HEK293 (cell line): Measurements from ENCODE around the gene FRMPD4.

Experiments
- KLF10 ChIP-seq: fragments of 450-650 bp; IDR thresholded peaks from 2 replicates; pipeline ENCODE4 v1.5.1; 2018; ENCODE audit warnings: missing biosample characterization, mild to moderate bottlenecking, missing genetic modification characterization
- KLF17 ChIP-seq: fragments of 450-650 bp; formaldehyde crosslinking; IDR thresholded peaks from 2 replicates; pipeline ENCODE4 v1.5.1; 2016; ENCODE audit warnings: missing biosample characterization, missing genetic modification characterization
- KLF9 ChIP-seq: fragments of 450-650 bp; formaldehyde crosslinking; IDR thresholded peaks from 2 replicates; pipeline ENCODE4 v1.5.1; 2016; ENCODE audit warnings: missing biosample characterization, missing genetic modification characterization, low read depth
- OSR2 ChIP-seq: fragments of 450-650 bp; formaldehyde crosslinking; IDR thresholded peaks from 2 replicates; pipeline ENCODE4 v1.5.1; 2016; ENCODE audit warnings: missing biosample characterization, missing genetic modification characterization
- OVOL3 ChIP-seq: fragments of 450-650 bp; formaldehyde crosslinking; IDR thresholded peaks from 2 replicates; pipeline ENCODE4 v1.5.1; 2016; ENCODE audit warnings: missing biosample characterization, missing genetic modification characterization
- PRDM10 ChIP-seq: fragments of 450-650 bp; formaldehyde crosslinking; IDR thresholded peaks from 2 replicates; pipeline ENCODE4 v1.5.1; 2016; ENCODE audit warnings: missing biosample characterization, missing genetic modification characterization
- REPIN1 ChIP-seq: fragments of 450-650 bp; formaldehyde crosslinking; IDR thresholded peaks from 2 replicates; pipeline ENCODE4 v1.5.1; 2017; ENCODE audit warnings: missing biosample characterization, missing genetic modification characterization, low read depth
- SALL2 ChIP-seq: fragments of 450-650 bp; formaldehyde crosslinking; IDR thresholded peaks from 2 replicates; pipeline ENCODE4 v1.5.0; 2017; ENCODE audit warnings: missing biosample characterization, mild to moderate bottlenecking, missing genetic modification characterization, borderline replicate concordance
- SP3 ChIP-seq: fragments of 450-650 bp; formaldehyde crosslinking; IDR thresholded peaks from 2 replicates; pipeline ENCODE4 v1.5.1; 2016; ENCODE audit warnings: missing biosample characterization, missing genetic modification characterization
- SP7 ChIP-seq: fragments of 450-650 bp; formaldehyde crosslinking; IDR thresholded peaks from 2 replicates; pipeline ENCODE4 v1.5.1; 2016; ENCODE audit warnings: missing biosample characterization, missing genetic modification characterization
- TCF7L2 ChIP-seq: IDR thresholded peaks from 2 replicates; pipeline ENCODE4 v1.6.1; 2011; ENCODE audit warnings: low read depth, mild to moderate bottlenecking, inconsistent platforms, low read length, moderate library complexity, borderline replicate concordance
- TRIM28 ChIP-seq: IDR thresholded peaks from 2 replicates; pipeline ENCODE4 v1.6.1; 2011; ENCODE audit warnings: low read length, control low read depth, borderline replicate concordance
- WT1 ChIP-seq: fragments of 450-650 bp; formaldehyde crosslinking; IDR thresholded peaks from 2 replicates; pipeline ENCODE4 v1.5.1; 2016; ENCODE audit warnings: missing biosample characterization, missing genetic modification characterization
- ZBTB1 ChIP-seq: fragments of 450-650 bp; formaldehyde crosslinking; IDR thresholded peaks from 2 replicates; pipeline ENCODE4 v1.5.1; 2016; ENCODE audit warnings: missing biosample characterization, missing genetic modification characterization
- ZBTB17 ChIP-seq: fragments of 450-650 bp; formaldehyde crosslinking; IDR thresholded peaks from 2 replicates; pipeline ENCODE4 v1.5.1; 2016; ENCODE audit warnings: missing biosample characterization, missing genetic modification characterization
- ZBTB21 ChIP-seq: fragments of 450-650 bp; formaldehyde crosslinking; IDR thresholded peaks from 2 replicates; pipeline ENCODE4 v1.5.1; 2017; ENCODE audit warnings: missing biosample characterization, missing genetic modification characterization
- ZBTB48 ChIP-seq: fragments of 450-650 bp; formaldehyde crosslinking; IDR thresholded peaks from 2 replicates; pipeline ENCODE4 v1.5.1; 2016; ENCODE audit warnings: missing biosample characterization, missing genetic modification characterization
- ZBTB6 ChIP-seq: fragments of 450-650 bp; formaldehyde crosslinking; IDR thresholded peaks from 2 replicates; pipeline ENCODE4 v1.5.1; 2017; ENCODE audit warnings: missing biosample characterization, missing genetic modification characterization
- ZEB2 ChIP-seq: fragments of 450-650 bp; formaldehyde crosslinking; IDR thresholded peaks from 2 replicates; pipeline ENCODE4 v1.5.1; 2016; ENCODE audit warnings: missing biosample characterization, missing genetic modification characterization
- ZIC2 ChIP-seq: fragments of 450-650 bp; formaldehyde crosslinking; IDR thresholded peaks from 2 replicates; pipeline ENCODE4 v1.5.1; 2016; ENCODE audit warnings: missing biosample characterization, missing genetic modification characterization
- ZNF121 ChIP-seq: fragments of 450-650 bp; formaldehyde crosslinking; IDR thresholded peaks from 2 replicates; pipeline ENCODE4 v1.5.1; 2016; ENCODE audit warnings: missing biosample characterization, missing genetic modification characterization
- ZNF138 ChIP-seq: fragments of 450-650 bp; formaldehyde crosslinking; IDR thresholded peaks from 2 replicates; pipeline ENCODE4 v1.5.1; 2016; ENCODE audit warnings: missing biosample characterization, missing genetic modification characterization, borderline replicate concordance
- ZNF146 ChIP-seq: fragments of 450-650 bp; formaldehyde crosslinking; IDR thresholded peaks from 2 replicates; pipeline ENCODE4 v1.5.1; 2016; ENCODE audit warnings: missing biosample characterization, missing genetic modification characterization
- ZNF157 ChIP-seq: fragments of 450-650 bp; formaldehyde crosslinking; IDR thresholded peaks from 2 replicates; pipeline ENCODE4 v1.5.1; 2016; ENCODE audit warnings: missing biosample characterization, missing genetic modification characterization
- ZNF211 ChIP-seq: fragments of 450-650 bp; formaldehyde crosslinking; IDR thresholded peaks from 2 replicates; pipeline ENCODE4 v1.5.1; 2016; ENCODE audit warnings: low read depth, missing biosample characterization, missing genetic modification characterization
- ZNF248 ChIP-seq: fragments of 450-650 bp; formaldehyde crosslinking; IDR thresholded peaks from 2 replicates; pipeline ENCODE4 v1.5.1; 2017; ENCODE audit warnings: missing biosample characterization, missing genetic modification characterization
- ZNF274 ChIP-seq, 2 experiments: fragments of 200-500 bp in 1 of 2; fragments of 450-650 bp in 1 of 2; sonication (Bioruptor generic) in 1 of 2; formaldehyde crosslinking in 1 of 2; IDR thresholded peaks; 2 replicates each; pipeline versions ENCODE4 v1.5.1 to v1.6.1; 2014 to 2016; ENCODE audit warnings: borderline replicate concordance in 1 of 2, inconsistent platforms in 1 of 2, low read length in 1 of 2, missing biosample characterization in 1 of 2, missing genetic modification characterization in 1 of 2
- ZNF404 ChIP-seq: fragments of 450-650 bp; formaldehyde crosslinking; IDR thresholded peaks from 2 replicates; pipeline ENCODE4 v1.5.1; 2017; ENCODE audit warnings: missing biosample characterization, missing genetic modification characterization
- ZNF423 ChIP-seq: fragments of 450-650 bp; formaldehyde crosslinking; IDR thresholded peaks from 2 replicates; pipeline ENCODE4 v1.5.1; 2016; ENCODE audit warnings: missing biosample characterization, missing genetic modification characterization
- ZNF433 ChIP-seq: fragments of 450-650 bp; formaldehyde crosslinking; IDR thresholded peaks from 2 replicates; pipeline ENCODE4 v1.5.1; 2016; ENCODE audit warnings: missing biosample characterization, missing genetic modification characterization, low read depth
- ZNF548 ChIP-seq: fragments of 450-650 bp; formaldehyde crosslinking; IDR thresholded peaks from 2 replicates; pipeline ENCODE4 v1.5.1; 2016; ENCODE audit warnings: missing biosample characterization, missing genetic modification characterization
- ZNF600 ChIP-seq: fragments of 450-650 bp; formaldehyde crosslinking; IDR thresholded peaks from 2 replicates; pipeline ENCODE4 v1.5.1; 2016; ENCODE audit warnings: missing biosample characterization, missing genetic modification characterization
- ZNF621 ChIP-seq: fragments of 450-650 bp; formaldehyde crosslinking; IDR thresholded peaks from 2 replicates; pipeline ENCODE4 v1.5.1; 2017; ENCODE audit warnings: missing biosample characterization, missing genetic modification characterization
- ZNF629 ChIP-seq: fragments of 450-650 bp; formaldehyde crosslinking; IDR thresholded peaks from 2 replicates; pipeline ENCODE4 v1.5.1; 2017; ENCODE audit warnings: missing biosample characterization, missing genetic modification characterization
- ZNF670 ChIP-seq: fragments of 450-650 bp; formaldehyde crosslinking; IDR thresholded peaks from 2 replicates; pipeline ENCODE4 v1.5.1; 2016; ENCODE audit warnings: missing biosample characterization, missing genetic modification characterization, low read depth
- ZNF830 ChIP-seq: fragments of 450-650 bp; IDR thresholded peaks from 2 replicates; pipeline ENCODE4 v1.5.0; 2018; ENCODE audit warnings: missing biosample characterization, missing genetic modification characterization, low read depth, mild to moderate bottlenecking, moderate library complexity
- TF ChIP-seq, protein P1 (sequence below): fragments of 450-650 bp; IDR thresholded peaks from 2 replicates; pipeline ENCODE4 v1.5.1; 2018; ENCODE audit warnings: missing biosample characterization, mild to moderate bottlenecking, missing genetic modification characterization

FRMPD4 gene

GRCh38 chrX:12228862-12229261 is 90.6 kb downstream of the FRMPD4 start (continued):
- no peak for TF ChIP-seq ZNF274 (IDR thresholded peaks at IDR 0.05; ENCODE audit: low read length)
- TF ChIP-seq ZNF274 (tag by site-specific recombination; IDR thresholded peaks at IDR 0.05; ENCODE audit: borderline replicate concordance): no peak
- no peak for TF ChIP-seq ZBTB48 (tag by site-specific recombination)
- TF ChIP-seq OSR2 (tag by site-specific recombination): peak; percentile 94
- TF ChIP-seq ZBTB1 (tag by site-specific recombination): no peak
- TF ChIP-seq TRIM28: no peak
- TF ChIP-seq REPIN1: no peak
- no peak for TF ChIP-seq ZNF621 (tag by site-specific recombination)
- 0 out of 2 replicates have a peak, but pooled peaks have one; percentile 27 for TF ChIP-seq ZEB2
- no peak for TF ChIP-seq ZNF423
- TF ChIP-seq, protein P1, sequence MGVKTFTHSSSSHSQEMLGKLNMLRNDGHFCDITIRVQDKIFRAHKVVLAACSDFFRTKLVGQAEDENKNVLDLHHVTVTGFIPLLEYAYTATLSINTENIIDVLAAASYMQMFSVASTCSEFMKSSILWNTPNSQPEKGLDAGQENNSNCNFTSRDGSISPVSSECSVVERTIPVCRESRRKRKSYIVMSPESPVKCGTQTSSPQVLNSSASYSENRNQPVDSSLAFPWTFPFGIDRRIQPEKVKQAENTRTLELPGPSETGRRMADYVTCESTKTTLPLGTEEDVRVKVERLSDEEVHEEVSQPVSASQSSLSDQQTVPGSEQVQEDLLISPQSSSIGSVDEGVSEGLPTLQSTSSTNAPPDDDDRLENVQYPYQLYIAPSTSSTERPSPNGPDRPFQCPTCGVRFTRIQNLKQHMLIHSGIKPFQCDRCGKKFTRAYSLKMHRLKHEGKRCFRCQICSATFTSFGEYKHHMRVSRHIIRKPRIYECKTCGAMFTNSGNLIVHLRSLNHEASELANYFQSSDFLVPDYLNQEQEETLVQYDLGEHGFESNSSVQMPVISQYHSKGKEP (tag by site-specific recombination): peak; percentile 11; the same call in 1 of the 2 replicates
- TF ChIP-seq KLF10: peak; percentile 66; the same call in 1 of the 2 replicates
- TF ChIP-seq ZBTB17 (tag by site-specific recombination): no peak
- TF ChIP-seq SALL2: no peak
- no peak for TF ChIP-seq PRDM10
- TF ChIP-seq ZNF121 (tag by site-specific recombination): no peak
- no peak for TF ChIP-seq ZNF670
- 0 out of 2 replicates have a peak, but pooled peaks have one; percentile 20 for TF ChIP-seq WT1 (tag by site-specific recombination)
- TF ChIP-seq KLF17: no peak
- no peak for TF ChIP-seq ZNF830 (tag by site-specific recombination)
- TF ChIP-seq SP3 (tag by site-specific recombination): no peak
- TF ChIP-seq ZNF157 (tag by site-specific recombination): no peak
- no peak for TF ChIP-seq SP7 (tag by site-specific recombination)
- no peak for TF ChIP-seq KLF9
- peak; percentile 80; the same call in 1 of the 2 replicates for TF ChIP-seq OVOL3 (tag by site-specific recombination)
- no peak for TF ChIP-seq ZNF138
- TF ChIP-seq ZBTB21 (tag by site-specific recombination): no peak
- 0 out of 2 replicates have a peak, but pooled peaks have one; percentile 20 for TF ChIP-seq ZIC2 (tag by site-specific recombination)
- no peak for TF ChIP-seq ZNF548
- no peak for TF ChIP-seq ZBTB6 (tag by site-specific recombination)
- no peak for TF ChIP-seq ZNF248 (tag by site-specific recombination)
- TF ChIP-seq ZNF629 (tag by site-specific recombination): peak; percentile 42; the same call in 1 of the 2 replicates
- peak; percentile 89 for TF ChIP-seq TCF7L2
- TF ChIP-seq ZNF600: no peak
- TF ChIP-seq ZNF404 (tag by site-specific recombination): no peak
- TF ChIP-seq ZNF211 (tag by site-specific recombination): no peak
- TF ChIP-seq ZNF433 (tag by site-specific recombination): no peak
- TF ChIP-seq ZNF146 (tag by site-specific recombination): no peak
